Hepatic stellate cell (primary cell): ENCODE data around the gene RAP2A.

Experiments used
- DNase-seq: peaks from one replicate; pipeline ENCODE4 v3.0.0; 2011; ENCODE audit warnings: low spot score

RAP2A gene

GRCh38 chr13:97495678-97496077, 61.7 kb downstream of the RAP2A start:
- no peak for DNase-seq

GRCh38 chr13:97496511-97496910, 62.5 kb downstream of the RAP2A start:
- DNase-seq, result no peak

GRCh38 chr13:97497400-97497799, 63.4 kb downstream of the RAP2A start:
- DNase-seq, result no peak

- no peak for DNase-seq
Observed at GRCh38 chr13:97498419-97498818, 64.5 kb downstream of the RAP2A start.

- DNase-seq, result no peak
Observed at GRCh38 chr13:97499181-97499580, 65.2 kb downstream of the RAP2A start.

- DNase-seq, result no peak
Observed at GRCh38 chr13:97502181-97502580, 68.2 kb downstream of the RAP2A start.

GRCh38 chr13:97502706-97503105, 68.7 kb downstream of the RAP2A start:
- no peak for DNase-seq

GRCh38 chr13:97505017-97505416, 71.0 kb downstream of the RAP2A start:
- no peak for DNase-seq

- no peak for DNase-seq
Observed at GRCh38 chr13:97506511-97506910, 72.5 kb downstream of the RAP2A start.

GRCh38 chr13:97512732-97513131, 78.8 kb downstream of the RAP2A start:
- no peak for DNase-seq

- no peak for DNase-seq
Observed at GRCh38 chr13:97515643-97516042, 81.7 kb downstream of the RAP2A start.

GRCh38 chr13:97517967-97518366, 84.0 kb downstream of the RAP2A start:
- no peak for DNase-seq
